ENCODE results near the gene COQ5. TPM values are rescaled to one million over a fixed set of nuclear protein-coding genes. Genes with fewer than 3 reads are reported as not detected.

COQ5 gene
- total and polyA plus RNA-seq, 4 donors = 25.0 to 33.6 (median 30.6) TPM

- peaks cover 0 to 3% (median under 1%) of the 10 kb centered on the region in 4 donors for H3K36me3 ChIP-seq (ENCODE audit: control insufficient read depth in 4 of 4, insufficient read depth in 3 of 4, low read depth in 1 of 4, low read length in 3 of 4)
- peak overlapping the region; percentile 31 to 82 for H3K27ac ChIP-seq (ENCODE audit: low read depth in 1 of 2, low read length in 2 of 2)
- no peak overlapping the region for H3K4me3 ChIP-seq (ENCODE audit: low read depth in 1 of 3, low read length in 3 of 3)
- no peak for DNase-seq (ENCODE audit: low spot score)
- TF ChIP-seq NR2F2 (IDR thresholded peaks at IDR 0.05) (no peak), MAX (IDR thresholded peaks at IDR 0.05) (peak; percentile 12), CTCF (IDR thresholded peaks at IDR 0.05; ENCODE audit: low read depth, low read length, missing input control) (no peak), RXRA (IDR thresholded peaks at IDR 0.05) (peak in 1 of 2 donors; percentile 20), YY1 (IDR thresholded peaks at IDR 0.05) (no peak), RAD21 (IDR thresholded peaks at IDR 0.05) (no peak), TAF1 (conservative IDR thresholded peaks at IDR 0.05) (no peak), HNF4A (conservative IDR thresholded peaks at IDR 0.05) (no peak)
- no peaks in the 10 kb centered on the region for H3K9me3 ChIP-seq (ENCODE audit: control insufficient read depth in 4 of 4, low read length in 3 of 4)
- no peaks in the 10 kb centered on the region for H3K27me3 ChIP-seq (ENCODE audit: control insufficient read depth in 4 of 4, insufficient read depth in 4 of 4, low read length in 3 of 4)
- no peak overlapping the region for H3K9ac ChIP-seq (ENCODE audit: low read depth in 1 of 2, low read length in 2 of 2)
- H3K4me1 ChIP-seq (ENCODE audit: control insufficient read depth in 4 of 4, insufficient read depth in 4 of 4, low read length in 3 of 4) = peaks cover 21 to 59% (median 50%) of the 10 kb centered on the region in 4 donors
- WGBS = 32% methylated on average over 1 of the region's 1 CpG
These were observed 10.3 kb upstream of the COQ5 start for GRCh38 chr12:120539303-120539702.

- Histone ChIP-seq H3K27ac (ENCODE audit: low read depth in 1 of 2, low read length in 2 of 2) (peak overlapping the region; percentile 31 to 82), H3K4me1 (ENCODE audit: control insufficient read depth in 4 of 4, insufficient read depth in 4 of 4, low read length in 3 of 4) (peaks cover 15 to 59% (median 50%) of the 10 kb centered on the region in 4 donors), H3K9me3 (ENCODE audit: control insufficient read depth in 4 of 4, low read length in 3 of 4) (no peaks in the 10 kb centered on the region), H3K9ac (ENCODE audit: low read depth in 1 of 2, low read length in 2 of 2) (peak overlapping the region in 1 of 2 donors; percentile 71), H3K27me3 (ENCODE audit: control insufficient read depth in 4 of 4, insufficient read depth in 4 of 4, low read length in 3 of 4) (no peaks in the 10 kb centered on the region), H3K36me3 (ENCODE audit: control insufficient read depth in 4 of 4, insufficient read depth in 3 of 4, low read depth in 1 of 4, low read length in 3 of 4) (peaks cover 0 to 3% (median under 1%) of the 10 kb centered on the region in 4 donors), H3K4me3 (ENCODE audit: low read depth in 1 of 3, low read length in 3 of 3) (peak overlapping the region in 2 of 3 donors; percentile 23 to 29)
- TF ChIP-seq NR2F2 (IDR thresholded peaks at IDR 0.05) (peak; percentile 84), FOXA2 (IDR thresholded peaks at IDR 0.05) (no peak), TAF1 (conservative IDR thresholded peaks at IDR 0.05) (no peak), GABPA (IDR thresholded peaks at IDR 0.05 in 1 of 2, conservative IDR thresholded peaks at IDR 0.05 in 1 of 2) (no peak), EGR1 (IDR thresholded peaks at IDR 0.05; ENCODE audit: low read depth in 2 of 2) (no peak), CTCF (IDR thresholded peaks at IDR 0.05; ENCODE audit: low read depth, low read length, missing input control) (no peak), REST (IDR thresholded peaks at IDR 0.05) (peak; percentile 24), FOXA1 (IDR thresholded peaks at IDR 0.05) (no peak), YY1 (IDR thresholded peaks at IDR 0.05) (peak; percentile 34), SP1 (IDR thresholded peaks at IDR 0.05) (peak; percentile 76), RXRA (IDR thresholded peaks at IDR 0.05) (peak; percentile 87 to 93), ATF3 (IDR thresholded peaks at IDR 0.05) (no peak), RAD21 (IDR thresholded peaks at IDR 0.05) (peak in 1 of 2 donors; percentile 28), HNF4G (IDR thresholded peaks at IDR 0.05) (peak; percentile 41), ZBTB33 (IDR thresholded peaks at IDR 0.05) (no peak), JUND (IDR thresholded peaks at IDR 0.05) (no peak), MAX (IDR thresholded peaks at IDR 0.05) (no peak), HNF4A (conservative IDR thresholded peaks at IDR 0.05) (peak; percentile 72 to 75)
- no peak for DNase-seq (ENCODE audit: low spot score)
- 18% methylated on average over 6 of the region's 6 CpGs for WGBS
These were observed 9.6 kb upstream of the COQ5 start for GRCh38 chr12:120538281-120539156.
